SK-N-SH (cell line): ENCODE data around the gene FCHO2. TPM values are rescaled to one million over a fixed set of nuclear protein-coding genes. Genes with fewer than 3 reads are reported as not detected.

Experiments used
- CTCF ChIA-PET: fragments of 300-600, 350-600 bp; formaldehyde crosslinking; extraction: SDS; loops from one replicate; lab custom pipeline; 2021; lab: Yijun Ruan, JAX
- POLR2A ChIA-PET: fragments of 350-600 bp; sonication (Branson Sonifier 250); formaldehyde crosslinking; extraction: SDS; loops from one replicate; lab custom pipeline; 2020; ENCODE audit warnings: antibody characterized with exemption, inconsistent platforms; lab: Yijun Ruan, JAX
- DNase-seq: peaks from one replicate; pipeline ENCODE4 v3.0.0; 2012
- H2AFZ ChIP-seq: fragments of 200-600 bp; sonication (generic); 2 replicates; pipeline ENCODE4 v1.8.1; 2016; ENCODE audit warnings: antibody characterized with exemption, mild to moderate bottlenecking, low read depth
- H3F3A ChIP-seq: fragments of 200-600 bp; sonication (generic); replicated peaks from 2 replicates; pipeline ENCODE3; 2016; ENCODE audit warnings: antibody characterized with exemption, mild to moderate bottlenecking; ENCODE audit not compliant: insufficient read depth
- H3K27ac ChIP-seq, 2 experiments: fragments of 200-500 bp in 1 of 2; fragments of 200-600 bp in 1 of 2; sonication (Bioruptor generic) in 1 of 2; sonication (generic), shearing (Covaris generic) in 1 of 2; 2 replicates each; pipeline versions ENCODE4 v1.5.1 to v1.6.1; 2014 to 2016; ENCODE audit warnings: low read depth in 2 of 2, inconsistent platforms in 1 of 2, low read length in 1 of 2, mild to moderate bottlenecking in 1 of 2, mixed read lengths in 1 of 2
- H3K27me3 ChIP-seq: fragments of 200-600 bp; sonication (generic), shearing (Covaris generic); 2 replicates; pipeline ENCODE4 v1.6.1; 2016; ENCODE audit warnings: mixed run types; ENCODE audit not compliant: insufficient read depth
- H3K36me3 ChIP-seq, 2 experiments: fragments of 200-500 bp in 1 of 2; fragments of 200-600 bp in 1 of 2; sonication (Bioruptor generic) in 1 of 2; sonication (generic) in 1 of 2; replicated peaks in 1 of 2; 2 replicates each; pipeline versions ENCODE3 to v1.5.1; 2014 to 2016; ENCODE audit warnings: low read length in 1 of 2, mild to moderate bottlenecking in 1 of 2; ENCODE audit not compliant: insufficient read depth in 2 of 2, control insufficient read depth in 1 of 2
- H3K4me1 ChIP-seq, 2 experiments: fragments of 200-500 bp in 1 of 2; fragments of 200-600 bp in 1 of 2; sonication (Bioruptor generic) in 1 of 2; sonication (generic), shearing (Covaris generic) in 1 of 2; 2 replicates each; pipeline versions ENCODE4 v1.5.1 to v1.6.1; 2014 to 2016; ENCODE audit warnings: low read depth in 1 of 2, low read length in 1 of 2, mixed run types in 1 of 2; ENCODE audit not compliant: insufficient read depth in 2 of 2, control insufficient read depth in 1 of 2
- H3K4me2 ChIP-seq: fragments of 200-600 bp; sonication (generic), shearing (Covaris generic); 2 replicates; pipeline ENCODE4 v1.6.1; 2017; ENCODE audit warnings: mixed run types
- H3K4me3 ChIP-seq, 2 experiments: fragments of 200-500 bp in 1 of 2; fragments of 200-600 bp in 1 of 2; sonication (Bioruptor generic) in 1 of 2; sonication (generic), shearing (Covaris generic) in 1 of 2; 2 replicates each; pipeline versions ENCODE4 v1.5.1 to v1.8.1; 2014 to 2016; ENCODE audit warnings: low read depth in 2 of 2, inconsistent platforms in 1 of 2, low read length in 1 of 2, mild to moderate bottlenecking in 1 of 2, mixed read lengths in 1 of 2, moderate library complexity in 1 of 2
- H3K79me2 ChIP-seq: fragments of 200-600 bp; sonication (generic); 2 replicates; pipeline ENCODE4 v1.8.1; 2017; ENCODE audit warnings: mild to moderate bottlenecking; ENCODE audit not compliant: insufficient read depth
- H3K9ac ChIP-seq: fragments of 200-600 bp; sonication (generic); 2 replicates; pipeline ENCODE4 v1.6.1; 2017; ENCODE audit warnings: mixed run types
- H3K9me2 ChIP-seq: fragments of 200-600 bp; sonication (generic); 2 replicates; pipeline ENCODE4 v1.6.1; 2017; ENCODE audit warnings: mixed run types
- H3K9me3 ChIP-seq: fragments of 200-600 bp; sonication (generic); 2 replicates; pipeline ENCODE4 v1.6.1; 2017; ENCODE audit warnings: mixed run types, mild to moderate bottlenecking, moderate library complexity
- H4K20me1 ChIP-seq: fragments of 200-600 bp; sonication (generic); 2 replicates; pipeline ENCODE4 v1.6.1; 2017; ENCODE audit warnings: mild to moderate bottlenecking, mixed run types; ENCODE audit not compliant: insufficient read depth
- EZH2phosphoT487 ChIP-seq: fragments of 200-600 bp; sonication (generic); IDR thresholded peaks from 2 replicates; pipeline ENCODE4 v1.6.1; 2017; ENCODE audit warnings: low read depth, mixed run types, mild to moderate bottlenecking, antibody characterized with exemption, moderate library complexity, borderline replicate concordance
- FOSL2 ChIP-seq: IDR thresholded peaks from 2 replicates; pipeline ENCODE4 v1.4.0; 2012; ENCODE audit warnings: low read depth, mild to moderate bottlenecking, moderate library complexity, borderline replicate concordance
- FOXM1 ChIP-seq: IDR thresholded peaks from 2 replicates; pipeline ENCODE4 v1.4.0; 2012; ENCODE audit warnings: low read depth, mild to moderate bottlenecking
- GABPA ChIP-seq: IDR thresholded peaks from 2 replicates; pipeline ENCODE4 v1.4.0; 2012; ENCODE audit warnings: low read depth, mild to moderate bottlenecking
- GATA2 ChIP-seq: sonication (generic); formaldehyde crosslinking; IDR thresholded peaks from 2 replicates; pipeline ENCODE4 v1.5.0; 2020; ENCODE audit warnings: mild to moderate bottlenecking, missing genetic modification reagents
- NRF1 ChIP-seq: IDR thresholded peaks from 2 replicates; pipeline ENCODE4 v1.6.1; 2012; ENCODE audit warnings: low read depth, mild to moderate bottlenecking, low read length
- POLR2AphosphoS5 ChIP-seq: IDR thresholded peaks from 2 replicates; pipeline ENCODE4 v1.6.1; 2012; ENCODE audit warnings: low read depth, low read length
- RCOR1 ChIP-seq: fragments of 150-350 bp; IDR thresholded peaks from 2 replicates; pipeline ENCODE4 v1.6.1; 2017; ENCODE audit warnings: antibody characterized with exemption, low read length
- RFX5 ChIP-seq: IDR thresholded peaks from 2 replicates; pipeline ENCODE4 v1.6.1; 2012; ENCODE audit warnings: mild to moderate bottlenecking, improper control_type of control experiment, low read length
- RXRA ChIP-seq: IDR thresholded peaks from 2 replicates; pipeline ENCODE4 v1.4.0; 2012; ENCODE audit warnings: low read depth, mild to moderate bottlenecking, borderline replicate concordance
- SIN3A ChIP-seq: IDR thresholded peaks from 2 replicates; pipeline ENCODE4 v1.6.1; 2012; ENCODE audit warnings: low read depth, mild to moderate bottlenecking, low read length, moderate library complexity, borderline replicate concordance
- SMC3 ChIP-seq: IDR thresholded peaks from 2 replicates; pipeline ENCODE4 v1.6.1; 2012; ENCODE audit warnings: low read depth, low read length, improper control_type of control experiment
- TAF1 ChIP-seq: IDR thresholded peaks from 2 replicates; pipeline ENCODE4 v1.6.1; 2012; ENCODE audit warnings: low read depth, mild to moderate bottlenecking, low read length, moderate library complexity, borderline replicate concordance
- USF2 ChIP-seq: fragments of 150-350 bp; IDR thresholded peaks from 2 replicates; pipeline ENCODE4 v1.6.1; 2017; ENCODE audit warnings: antibody characterized with exemption, low read length, low read depth, borderline replicate concordance
- WGBS: methylation state at CpG from one replicate; pipeline ENCODE4 v1.1.6; 2017; ENCODE audit warnings: low lambda C conversion rate; 5-methylcytosine and 5-hydroxymethylcytosine counted together
- polyA plus RNA-seq, 3 experiments: library from polyadenylated mRNA; depleted of rRNA; stranded (reverse); fragments of >200 nt; gene quantifications; 2 replicates each; pipeline ENCODE4 v1.2.3, GENCODE V29; 2012
- TF ChIP-seq, protein P1 (sequence below): IDR thresholded peaks from 2 replicates; pipeline ENCODE4 v1.4.0; 2012; ENCODE audit warnings: low read depth
- TF ChIP-seq, protein P2 (sequence below): fragments of 150-350 bp; IDR thresholded peaks from 2 replicates; pipeline ENCODE4 v1.6.1; 2016; ENCODE audit warnings: mild to moderate bottlenecking, low read depth, low read length
- TF ChIP-seq, protein P3 (sequence below): IDR thresholded peaks from 2 replicates; pipeline ENCODE4 v1.4.0; 2012; ENCODE audit warnings: low read depth, borderline replicate concordance
- TF ChIP-seq, protein P4 (sequence below): IDR thresholded peaks from 2 replicates; pipeline ENCODE4 v1.6.1; 2012; ENCODE audit warnings: mild to moderate bottlenecking, low read depth, low read length, moderate library complexity

Gene FCHO2
- polyA plus RNA-seq, 1 of the 3 experiments (the other 2 are of a cell fraction) = 5.2 TPM

DNA sequence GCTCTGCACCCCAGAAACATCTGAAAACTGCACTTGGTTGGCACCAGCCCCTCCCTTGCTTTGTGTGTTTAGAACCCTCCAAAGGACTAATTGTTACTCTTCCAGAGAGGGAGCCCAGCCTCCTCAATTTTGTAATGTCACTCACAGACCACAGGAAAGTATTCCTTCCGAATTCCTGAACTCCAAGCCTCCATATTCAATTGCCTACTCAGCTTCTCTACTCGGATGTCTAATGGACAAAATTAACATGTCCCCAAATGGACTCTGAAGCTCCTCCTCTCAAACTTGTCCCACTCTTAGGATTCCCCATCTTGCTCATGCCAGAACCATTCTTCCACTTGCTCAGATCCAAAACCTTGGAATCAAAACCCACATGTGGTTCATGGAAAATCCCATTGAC is 160.7 kb downstream of the FCHO2 start:
- TF ChIP-seq TAF1 (no peak), GABPA (no peak), FOSL2 (no peak), GATA2 (no peak), RFX5 (no peak), EZH2phosphoT487 (no peak), FOXM1 (no peak), SMC3 (no peak), NRF1 (no peak), RXRA (no peak), RCOR1 (no peak), USF2 (no peak), SIN3A (no peak), POLR2AphosphoS5 (no peak)
- TF ChIP-seq, protein P1, sequence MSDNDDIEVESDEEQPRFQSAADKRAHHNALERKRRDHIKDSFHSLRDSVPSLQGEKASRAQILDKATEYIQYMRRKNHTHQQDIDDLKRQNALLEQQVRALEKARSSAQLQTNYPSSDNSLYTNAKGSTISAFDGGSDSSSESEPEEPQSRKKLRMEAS = no peak
- TF ChIP-seq, protein P2, sequence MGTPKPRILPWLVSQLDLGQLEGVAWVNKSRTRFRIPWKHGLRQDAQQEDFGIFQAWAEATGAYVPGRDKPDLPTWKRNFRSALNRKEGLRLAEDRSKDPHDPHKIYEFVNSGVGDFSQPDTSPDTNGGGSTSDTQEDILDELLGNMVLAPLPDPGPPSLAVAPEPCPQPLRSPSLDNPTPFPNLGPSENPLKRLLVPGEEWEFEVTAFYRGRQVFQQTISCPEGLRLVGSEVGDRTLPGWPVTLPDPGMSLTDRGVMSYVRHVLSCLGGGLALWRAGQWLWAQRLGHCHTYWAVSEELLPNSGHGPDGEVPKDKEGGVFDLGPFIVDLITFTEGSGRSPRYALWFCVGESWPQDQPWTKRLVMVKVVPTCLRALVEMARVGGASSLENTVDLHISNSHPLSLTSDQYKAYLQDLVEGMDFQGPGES = no peak
- TF ChIP-seq, protein P3, sequence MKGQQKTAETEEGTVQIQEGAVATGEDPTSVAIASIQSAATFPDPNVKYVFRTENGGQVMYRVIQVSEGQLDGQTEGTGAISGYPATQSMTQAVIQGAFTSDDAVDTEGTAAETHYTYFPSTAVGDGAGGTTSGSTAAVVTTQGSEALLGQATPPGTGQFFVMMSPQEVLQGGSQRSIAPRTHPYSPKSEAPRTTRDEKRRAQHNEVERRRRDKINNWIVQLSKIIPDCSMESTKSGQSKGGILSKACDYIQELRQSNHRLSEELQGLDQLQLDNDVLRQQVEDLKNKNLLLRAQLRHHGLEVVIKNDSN = no peak
- TF ChIP-seq, protein P4, sequence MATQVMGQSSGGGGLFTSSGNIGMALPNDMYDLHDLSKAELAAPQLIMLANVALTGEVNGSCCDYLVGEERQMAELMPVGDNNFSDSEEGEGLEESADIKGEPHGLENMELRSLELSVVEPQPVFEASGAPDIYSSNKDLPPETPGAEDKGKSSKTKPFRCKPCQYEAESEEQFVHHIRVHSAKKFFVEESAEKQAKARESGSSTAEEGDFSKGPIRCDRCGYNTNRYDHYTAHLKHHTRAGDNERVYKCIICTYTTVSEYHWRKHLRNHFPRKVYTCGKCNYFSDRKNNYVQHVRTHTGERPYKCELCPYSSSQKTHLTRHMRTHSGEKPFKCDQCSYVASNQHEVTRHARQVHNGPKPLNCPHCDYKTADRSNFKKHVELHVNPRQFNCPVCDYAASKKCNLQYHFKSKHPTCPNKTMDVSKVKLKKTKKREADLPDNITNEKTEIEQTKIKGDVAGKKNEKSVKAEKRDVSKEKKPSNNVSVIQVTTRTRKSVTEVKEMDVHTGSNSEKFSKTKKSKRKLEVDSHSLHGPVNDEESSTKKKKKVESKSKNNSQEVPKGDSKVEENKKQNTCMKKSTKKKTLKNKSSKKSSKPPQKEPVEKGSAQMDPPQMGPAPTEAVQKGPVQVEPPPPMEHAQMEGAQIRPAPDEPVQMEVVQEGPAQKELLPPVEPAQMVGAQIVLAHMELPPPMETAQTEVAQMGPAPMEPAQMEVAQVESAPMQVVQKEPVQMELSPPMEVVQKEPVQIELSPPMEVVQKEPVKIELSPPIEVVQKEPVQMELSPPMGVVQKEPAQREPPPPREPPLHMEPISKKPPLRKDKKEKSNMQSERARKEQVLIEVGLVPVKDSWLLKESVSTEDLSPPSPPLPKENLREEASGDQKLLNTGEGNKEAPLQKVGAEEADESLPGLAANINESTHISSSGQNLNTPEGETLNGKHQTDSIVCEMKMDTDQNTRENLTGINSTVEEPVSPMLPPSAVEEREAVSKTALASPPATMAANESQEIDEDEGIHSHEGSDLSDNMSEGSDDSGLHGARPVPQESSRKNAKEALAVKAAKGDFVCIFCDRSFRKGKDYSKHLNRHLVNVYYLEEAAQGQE = no peak
- TF ChIP-seq, all 33 proteins: peak for 0
- no peaks in the 10 kb centered on the region for H3K79me2 ChIP-seq
- DNase-seq = no peak
- no peaks in the 10 kb centered on the region for H4K20me1 ChIP-seq
- H3K4me3 ChIP-seq = no peak overlapping the region
- no peak overlapping the region for H2AFZ ChIP-seq
- peaks cover 13% of the 10 kb centered on the region for H3F3A ChIP-seq
- ChIA-PET POLR2A (no interaction called here), CTCF (interaction anchor here (0.6 kb wide), 1 partner anchor 121 kb away, joined by 4 read pairs; no protein-coding TSS in a partner anchor)
- peaks cover 0 to 3% of the 10 kb centered on the region in 2 experiments for H3K36me3 ChIP-seq
- H3K27me3 ChIP-seq = no peaks in the 10 kb centered on the region
- no peak overlapping the region for H3K9ac ChIP-seq
- H3K27ac ChIP-seq = no peak overlapping the region
- peaks cover 9 to 16% of the 10 kb centered on the region in 2 experiments for H3K4me1 ChIP-seq
- H3K4me2 ChIP-seq = no peak overlapping the region
- no peaks in the 10 kb centered on the region for H3K9me3 ChIP-seq
- WGBS = 93% methylated on average over 2 of the region's 2 CpGs
- H3K9me2 ChIP-seq = no peaks in the 10 kb centered on the region
